DOHH2 (cell line): Measurements from ENCODE around the gene RAD51B.
A peak's percentile ranks its signal among the peaks of the same experiment; 100 is the strongest.

Source experiments
- H3F3A ChIP-seq: fragments of 200-600 bp; sonication (generic), shearing (Covaris generic); 2 replicates; pipeline ENCODE4 v1.6.0; 2016; ENCODE audit warnings: antibody characterized with exemption, mild to moderate bottlenecking; ENCODE audit not compliant: control insufficient read depth, insufficient read depth
- H3K27ac ChIP-seq: fragments of 200-600 bp; sonication (generic); 2 replicates; pipeline ENCODE4 v1.5.1; 2014; ENCODE audit warnings: low read depth, mild to moderate bottlenecking, low read length, moderate library complexity
- H3K27me3 ChIP-seq: fragments of 200-600 bp; sonication (generic); 2 replicates; pipeline ENCODE4 v1.6.1; 2014; ENCODE audit warnings: mild to moderate bottlenecking, low read length, mixed read lengths; ENCODE audit not compliant: control insufficient read depth
- H3K36me3 ChIP-seq: fragments of 200-600 bp; sonication (generic); 2 replicates; pipeline ENCODE4 v1.6.1; 2014; ENCODE audit warnings: mild to moderate bottlenecking, low read length, moderate library complexity, mixed read lengths; ENCODE audit not compliant: control insufficient read depth
- H3K4me1 ChIP-seq: fragments of 200-600 bp; sonication (generic); 2 replicates; pipeline ENCODE4 v1.6.1; 2014; ENCODE audit warnings: mild to moderate bottlenecking, low read length, mixed read lengths; ENCODE audit not compliant: control insufficient read depth
- H3K4me2 ChIP-seq: fragments of 200-600 bp; sonication (generic); 2 replicates; pipeline ENCODE4 v1.6.0; 2014; ENCODE audit warnings: mild to moderate bottlenecking, low read length, moderate library complexity
- H3K4me3 ChIP-seq: fragments of 200-600 bp; sonication (generic); 2 replicates; pipeline ENCODE4 v1.5.1; 2014; ENCODE audit warnings: mild to moderate bottlenecking, low read length, mixed read lengths
- H3K79me2 ChIP-seq: fragments of 200-600 bp; sonication (generic); 2 replicates; pipeline ENCODE4 v1.6.1; 2014; ENCODE audit warnings: mild to moderate bottlenecking, low read length, mixed read lengths; ENCODE audit not compliant: control insufficient read depth
- H3K9me2 ChIP-seq: fragments of 200-600 bp; sonication (generic); replicated peaks from 2 replicates; pipeline ENCODE4 v1.6.1; 2014; ENCODE audit warnings: mild to moderate bottlenecking, low read length, mixed read lengths; ENCODE audit not compliant: control insufficient read depth
- H3K9me3 ChIP-seq: fragments of 200-600 bp; sonication (generic); 2 replicates; pipeline ENCODE4 v1.6.1; 2014; ENCODE audit warnings: antibody characterized with exemption, low read length, mixed read lengths; ENCODE audit not compliant: control insufficient read depth, insufficient read depth
- H4K20me1 ChIP-seq: fragments of 200-600 bp; sonication (generic); 2 replicates; pipeline ENCODE4 v1.6.0; 2014; ENCODE audit warnings: low read depth, mild to moderate bottlenecking, antibody characterized with exemption, low read length, moderate library complexity; ENCODE audit not compliant: control insufficient read depth, insufficient read depth
- EZH2phosphoT487 ChIP-seq: fragments of 200-600 bp; sonication (generic); IDR thresholded peaks from 2 replicates; pipeline ENCODE4 v1.6.1; 2017; ENCODE audit warnings: borderline replicate concordance, mild to moderate bottlenecking, antibody characterized with exemption, low read length, moderate library complexity, mixed read lengths
- TF ChIP-seq, protein P1 (sequence below): fragments of 200-600 bp; sonication (generic); IDR thresholded peaks from one replicate; pipeline ENCODE4 v1.5.1; 2014; ENCODE audit warnings: antibody characterized with exemption, mild to moderate bottlenecking, low read depth, low read length; ENCODE audit not compliant: poor library complexity, severe bottlenecking

RAD51B gene

DNA sequence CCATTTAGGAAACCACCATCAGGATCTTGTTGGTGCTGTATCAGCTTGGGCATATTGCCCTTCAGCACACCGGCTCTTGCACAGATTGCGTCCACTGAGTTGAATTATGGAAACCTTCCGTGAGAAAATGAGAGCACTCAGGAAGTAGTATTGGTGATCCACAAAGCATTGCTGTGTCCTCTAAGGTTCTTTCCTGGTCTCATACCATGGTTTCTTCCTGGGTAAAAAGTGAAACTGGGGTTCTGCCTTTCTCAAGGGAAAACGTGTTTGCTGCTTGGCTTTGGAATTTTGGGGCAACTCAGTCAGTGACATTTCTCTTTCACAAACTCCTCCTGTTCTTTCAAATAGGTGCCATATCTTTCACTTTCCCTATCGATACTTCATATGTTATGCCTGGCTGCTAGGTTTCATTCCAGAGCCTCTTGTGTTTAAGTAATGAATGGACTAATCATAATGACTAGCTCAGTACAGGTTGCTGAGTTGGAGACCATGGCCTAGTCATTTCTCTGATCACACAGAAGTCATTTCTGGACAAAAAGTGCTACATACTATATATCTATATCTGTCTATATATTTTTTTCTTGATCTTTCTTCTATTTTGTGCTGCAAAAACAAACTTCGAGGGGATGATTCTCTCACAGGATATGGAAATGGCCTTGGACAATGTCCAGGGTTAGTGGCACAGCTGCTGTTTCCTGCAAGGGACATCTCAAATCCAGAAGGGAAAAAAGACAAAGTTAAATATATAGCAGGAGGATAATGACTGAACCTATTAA lies 549.9 kb downstream of the RAD51B start:
- TF ChIP-seq, protein P1, sequence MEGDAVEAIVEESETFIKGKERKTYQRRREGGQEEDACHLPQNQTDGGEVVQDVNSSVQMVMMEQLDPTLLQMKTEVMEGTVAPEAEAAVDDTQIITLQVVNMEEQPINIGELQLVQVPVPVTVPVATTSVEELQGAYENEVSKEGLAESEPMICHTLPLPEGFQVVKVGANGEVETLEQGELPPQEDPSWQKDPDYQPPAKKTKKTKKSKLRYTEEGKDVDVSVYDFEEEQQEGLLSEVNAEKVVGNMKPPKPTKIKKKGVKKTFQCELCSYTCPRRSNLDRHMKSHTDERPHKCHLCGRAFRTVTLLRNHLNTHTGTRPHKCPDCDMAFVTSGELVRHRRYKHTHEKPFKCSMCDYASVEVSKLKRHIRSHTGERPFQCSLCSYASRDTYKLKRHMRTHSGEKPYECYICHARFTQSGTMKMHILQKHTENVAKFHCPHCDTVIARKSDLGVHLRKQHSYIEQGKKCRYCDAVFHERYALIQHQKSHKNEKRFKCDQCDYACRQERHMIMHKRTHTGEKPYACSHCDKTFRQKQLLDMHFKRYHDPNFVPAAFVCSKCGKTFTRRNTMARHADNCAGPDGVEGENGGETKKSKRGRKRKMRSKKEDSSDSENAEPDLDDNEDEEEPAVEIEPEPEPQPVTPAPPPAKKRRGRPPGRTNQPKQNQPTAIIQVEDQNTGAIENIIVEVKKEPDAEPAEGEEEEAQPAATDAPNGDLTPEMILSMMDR = no peak
- TF ChIP-seq EZH2phosphoT487 = no peak
- H4K20me1 ChIP-seq = no peaks in the 10 kb centered on the region
- H3F3A ChIP-seq = peaks cover 24% of the 10 kb centered on the region
- H3K9me2 ChIP-seq = no peaks in the 10 kb centered on the region
- no peaks in the 10 kb centered on the region for H3K79me2 ChIP-seq
- no peaks in the 10 kb centered on the region for H3K27me3 ChIP-seq
- peaks cover 89% of the 10 kb centered on the region for H3K4me1 ChIP-seq
- H3K36me3 ChIP-seq = peaks cover 3% of the 10 kb centered on the region; the same call in 1 of the 2 replicates
- H3K9me3 ChIP-seq = no peaks in the 10 kb centered on the region
- no peak overlapping the region for H3K27ac ChIP-seq
- H3K4me2 ChIP-seq = peak overlapping the region; percentile 8; the same call in 1 of the 2 replicates
- H3K4me3 ChIP-seq = no peak overlapping the region

DNA sequence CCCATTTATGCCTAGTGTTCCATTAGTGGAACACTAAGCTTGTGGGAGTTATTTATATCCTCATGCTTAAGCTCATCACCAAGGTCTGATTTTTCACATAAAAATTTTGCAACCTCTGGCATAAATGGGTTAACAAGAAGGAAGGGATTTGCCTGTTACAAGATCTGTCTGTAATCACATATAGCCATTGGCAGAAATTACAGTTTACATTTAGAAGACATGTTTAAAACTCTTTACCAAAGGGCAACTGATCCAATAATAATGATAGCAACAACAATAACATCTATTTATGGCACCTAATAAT lies 550.4 kb downstream of the RAD51B start:
- Histone ChIP-seq H3K27me3 (no peaks in the 10 kb centered on the region), H3K4me1 (peaks cover 95% of the 10 kb centered on the region), H3K4me2 (peak overlapping the region; percentile 8; the same call in 1 of the 2 replicates), H3K9me2 (no peaks in the 10 kb centered on the region), H3K4me3 (no peak overlapping the region), H3K36me3 (peaks cover 3% of the 10 kb centered on the region; the same call in 1 of the 2 replicates), H3K79me2 (no peaks in the 10 kb centered on the region), H4K20me1 (no peaks in the 10 kb centered on the region), H3K9me3 (no peaks in the 10 kb centered on the region), H3K27ac (0 out of 2 replicates have a peak overlapping the region, but pooled peaks have one; percentile 8), H3F3A (peaks cover 24% of the 10 kb centered on the region)
- TF ChIP-seq EZH2phosphoT487 = no peak
- TF ChIP-seq, protein P1 = no peak

DNA sequence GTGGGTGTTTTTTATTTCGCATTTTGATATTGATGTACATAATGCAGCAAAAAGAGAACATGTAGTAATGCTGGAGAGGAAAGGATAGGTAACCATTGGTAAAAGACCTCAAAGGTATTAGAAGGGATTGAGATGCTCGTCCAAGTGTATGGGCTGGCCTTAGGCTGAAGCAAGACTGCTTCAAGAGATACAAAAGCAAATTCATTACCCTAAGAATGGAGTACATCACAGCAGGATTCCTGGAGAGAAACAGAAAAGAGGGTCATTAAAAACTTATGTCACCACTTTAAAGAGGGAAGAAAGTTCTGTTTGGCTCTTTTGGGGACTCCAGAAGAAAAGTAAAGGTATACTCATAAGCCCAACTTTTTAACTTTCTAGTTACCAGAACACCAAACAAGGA lies 552.8 kb downstream of the RAD51B start:
- H3K4me1 ChIP-seq = peaks cover 99% of the 10 kb centered on the region
- H3K9me3 ChIP-seq = no peaks in the 10 kb centered on the region
- TF ChIP-seq, protein P1 = no peak
- TF ChIP-seq EZH2phosphoT487 = no peak
- H3K36me3 ChIP-seq = peaks cover 3% of the 10 kb centered on the region; the same call in 1 of the 2 replicates
- no peak overlapping the region for H3K4me2 ChIP-seq
- H3K9me2 ChIP-seq = no peaks in the 10 kb centered on the region
- peak overlapping the region; percentile 89 for H3K27ac ChIP-seq
- H3K79me2 ChIP-seq = no peaks in the 10 kb centered on the region
- H3K4me3 ChIP-seq = no peak overlapping the region
- no peaks in the 10 kb centered on the region for H3K27me3 ChIP-seq
- H3F3A ChIP-seq = peaks cover 13% of the 10 kb centered on the region
- no peaks in the 10 kb centered on the region for H4K20me1 ChIP-seq
